Adipocyte (in vitro differentiated cells): Measurements from ENCODE around the gene STARD13.

Experiments
- DNase-seq: peaks from one replicate; pipeline ENCODE4 v3.0.0-alpha.2; 2015; ENCODE audit warnings: low read depth
- H3K27me3 ChIP-seq: replicated peaks from 2 replicates; pipeline ENCODE4 v1.7.0; 2013; ENCODE audit warnings: mild to moderate bottlenecking, low read length, moderate library complexity; ENCODE audit not compliant: control insufficient read depth, insufficient read depth
- H3K36me3 ChIP-seq: 2 replicates; pipeline ENCODE4 v1.7.0; 2013; ENCODE audit warnings: low read length, mild to moderate bottlenecking, moderate library complexity; ENCODE audit not compliant: control insufficient read depth, insufficient read depth, severe bottlenecking
- H3K4me1 ChIP-seq: 2 replicates; pipeline ENCODE4 v1.7.0; 2013; ENCODE audit warnings: mild to moderate bottlenecking, low read length, moderate library complexity; ENCODE audit not compliant: control insufficient read depth, insufficient read depth
- H3K4me3 ChIP-seq: 2 replicates; pipeline ENCODE4 v1.7.0; 2013; ENCODE audit warnings: mild to moderate bottlenecking, low read length, moderate library complexity
- H3K9ac ChIP-seq: 2 replicates; pipeline ENCODE4 v1.7.0; 2013; ENCODE audit warnings: mild to moderate bottlenecking, low read length, moderate library complexity
- H3K9me3 ChIP-seq: 2 replicates; pipeline ENCODE4 v1.7.0; 2013; ENCODE audit warnings: mild to moderate bottlenecking, low read length, moderate library complexity; ENCODE audit not compliant: control insufficient read depth

STARD13 gene

DNA sequence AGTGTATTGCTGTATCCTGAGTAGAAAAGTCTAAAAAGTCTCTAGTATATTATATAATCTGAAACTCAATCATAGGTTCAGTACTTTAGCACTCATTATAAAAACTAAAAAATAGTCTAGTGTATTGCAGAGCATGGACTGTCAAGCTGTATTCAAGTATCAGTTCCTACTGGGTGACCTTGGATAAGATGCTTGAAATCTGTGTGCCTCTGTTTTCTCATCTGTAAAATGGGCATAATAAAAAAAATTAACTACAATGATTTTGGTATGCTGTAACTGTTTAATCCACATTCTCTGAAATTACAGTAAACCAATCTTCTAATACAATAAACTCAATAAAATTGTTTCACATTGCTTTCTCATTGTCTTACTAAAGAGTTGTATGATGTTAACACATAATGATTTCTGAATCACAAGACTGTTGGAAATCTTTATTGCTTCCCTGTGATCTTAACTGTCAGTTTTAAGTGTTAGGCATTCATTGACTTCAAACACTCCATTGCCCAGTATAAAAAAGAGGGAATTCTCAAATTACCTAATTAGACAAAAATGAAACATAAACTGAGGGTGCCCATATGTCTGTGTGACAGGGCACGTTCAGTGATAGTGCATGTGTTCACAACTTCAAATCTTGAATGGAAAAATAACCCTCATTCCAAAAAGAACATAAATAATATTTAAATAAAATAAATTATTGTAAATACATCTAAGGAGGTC is 2.2 kb downstream of the STARD13 start:
- Histone ChIP-seq H3K27me3 (no peaks in the 10 kb centered on the region), H3K4me1 (peaks cover 61% of the 10 kb centered on the region), H3K9ac (peak overlapping the region; percentile 97), H3K9me3 (no peaks in the 10 kb centered on the region), H3K4me3 (peak overlapping the region; percentile 99), H3K36me3 (no peaks in the 10 kb centered on the region)
- DNase-seq: no peak

DNA sequence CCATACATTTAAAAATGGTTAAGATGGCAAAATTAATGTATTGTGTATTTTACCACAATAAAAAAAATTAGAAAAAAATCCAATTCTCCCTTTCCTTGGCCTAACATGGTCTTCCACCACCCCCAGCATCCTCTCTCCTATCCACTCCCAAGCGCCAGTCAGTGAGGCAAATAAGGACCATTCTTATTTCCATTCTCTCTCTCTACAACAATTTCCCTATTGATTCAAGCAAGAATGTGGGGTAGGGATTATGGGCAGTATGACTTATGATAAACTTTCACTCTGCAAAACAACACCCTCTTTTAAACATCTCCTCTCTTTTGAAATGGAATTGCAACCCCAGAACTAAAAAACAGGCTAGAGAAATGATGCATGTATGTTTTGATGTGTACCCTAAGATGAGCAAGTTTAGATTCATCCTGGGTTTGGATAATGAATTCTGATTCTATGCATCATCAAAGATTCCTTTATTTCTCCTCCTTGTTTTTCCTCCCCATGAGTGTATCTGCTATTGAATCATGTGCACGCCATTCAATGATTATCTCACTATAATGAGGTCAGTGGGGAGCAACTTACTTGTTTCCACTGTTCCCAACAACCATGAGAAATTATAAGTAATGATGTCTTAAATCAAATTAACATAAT is 3.5 kb downstream of the STARD13 start:
- H3K4me3 ChIP-seq: peak overlapping the region; percentile 99
- DNase-seq: peak; percentile 48
- no peaks in the 10 kb centered on the region for H3K27me3 ChIP-seq

DNA sequence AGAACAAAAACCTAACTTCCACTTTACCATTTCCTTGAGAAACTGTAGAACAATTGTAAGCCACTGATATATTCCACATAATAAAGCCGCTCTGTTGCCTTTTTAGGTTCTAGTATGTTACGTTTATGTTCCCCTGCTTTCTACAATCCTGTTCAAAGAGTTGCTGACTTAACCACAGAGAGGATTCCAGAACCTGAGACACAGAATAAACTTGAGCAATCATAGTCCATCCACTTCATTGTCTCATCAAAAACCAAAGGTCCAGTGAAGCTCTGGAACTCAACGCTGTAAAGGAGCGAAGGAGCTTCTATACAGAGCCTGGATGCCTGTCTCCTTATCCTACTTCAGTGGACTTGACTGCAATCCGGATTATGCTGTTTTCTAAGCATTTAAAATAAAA is 4.6 kb downstream of the STARD13 start:
- H3K4me1 ChIP-seq: peaks cover 81% of the 10 kb centered on the region
- peak; percentile 39 for DNase-seq
- H3K9me3 ChIP-seq: no peaks in the 10 kb centered on the region
- no peaks in the 10 kb centered on the region for H3K36me3 ChIP-seq
- no peaks in the 10 kb centered on the region for H3K27me3 ChIP-seq
- H3K4me3 ChIP-seq: no peak overlapping the region
- no peak overlapping the region for H3K9ac ChIP-seq

More for the DNA sequence above, 3.5 kb downstream of the STARD13 start:
- Histone ChIP-seq H3K4me1 (peaks cover 74% of the 10 kb centered on the region), H3K9me3 (no peaks in the 10 kb centered on the region), H3K36me3 (no peaks in the 10 kb centered on the region), H3K9ac (peak overlapping the region; percentile 8)

DNA sequence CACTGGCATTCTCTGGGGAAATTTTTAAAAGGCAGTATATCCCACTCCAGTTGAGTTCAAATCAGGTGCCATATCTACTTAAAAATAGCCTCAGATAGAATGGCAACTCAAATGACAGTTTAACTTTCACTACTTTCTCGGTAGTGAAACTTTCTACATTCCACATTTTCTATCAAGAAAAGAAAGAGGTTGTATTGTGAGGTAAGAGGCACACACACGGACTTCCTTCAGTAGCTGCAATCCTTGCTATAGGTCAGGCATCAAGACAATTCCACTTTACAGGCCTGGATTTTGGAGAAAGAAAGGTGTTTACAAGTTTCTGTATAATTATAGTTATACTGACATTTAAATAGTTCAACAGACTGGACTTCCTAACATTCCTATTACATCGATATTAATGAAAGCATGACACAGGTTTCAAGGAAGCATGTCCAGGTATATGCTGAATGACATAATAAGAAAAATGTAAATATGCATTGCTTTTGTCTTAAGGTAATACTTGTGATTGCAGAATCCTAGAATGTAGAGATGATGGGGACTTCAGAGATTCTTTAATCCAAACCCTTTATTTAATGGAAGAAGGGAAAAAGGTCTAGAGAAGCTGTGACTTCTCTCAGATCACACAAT is 5.2 kb downstream of the STARD13 start:
- Histone ChIP-seq H3K4me1 (peaks cover 86% of the 10 kb centered on the region), H3K4me3 (peak overlapping the region; percentile 26), H3K27me3 (no peaks in the 10 kb centered on the region), H3K9ac (peak overlapping the region; percentile 44), H3K9me3 (no peaks in the 10 kb centered on the region), H3K36me3 (no peaks in the 10 kb centered on the region)
- no peak for DNase-seq

DNA sequence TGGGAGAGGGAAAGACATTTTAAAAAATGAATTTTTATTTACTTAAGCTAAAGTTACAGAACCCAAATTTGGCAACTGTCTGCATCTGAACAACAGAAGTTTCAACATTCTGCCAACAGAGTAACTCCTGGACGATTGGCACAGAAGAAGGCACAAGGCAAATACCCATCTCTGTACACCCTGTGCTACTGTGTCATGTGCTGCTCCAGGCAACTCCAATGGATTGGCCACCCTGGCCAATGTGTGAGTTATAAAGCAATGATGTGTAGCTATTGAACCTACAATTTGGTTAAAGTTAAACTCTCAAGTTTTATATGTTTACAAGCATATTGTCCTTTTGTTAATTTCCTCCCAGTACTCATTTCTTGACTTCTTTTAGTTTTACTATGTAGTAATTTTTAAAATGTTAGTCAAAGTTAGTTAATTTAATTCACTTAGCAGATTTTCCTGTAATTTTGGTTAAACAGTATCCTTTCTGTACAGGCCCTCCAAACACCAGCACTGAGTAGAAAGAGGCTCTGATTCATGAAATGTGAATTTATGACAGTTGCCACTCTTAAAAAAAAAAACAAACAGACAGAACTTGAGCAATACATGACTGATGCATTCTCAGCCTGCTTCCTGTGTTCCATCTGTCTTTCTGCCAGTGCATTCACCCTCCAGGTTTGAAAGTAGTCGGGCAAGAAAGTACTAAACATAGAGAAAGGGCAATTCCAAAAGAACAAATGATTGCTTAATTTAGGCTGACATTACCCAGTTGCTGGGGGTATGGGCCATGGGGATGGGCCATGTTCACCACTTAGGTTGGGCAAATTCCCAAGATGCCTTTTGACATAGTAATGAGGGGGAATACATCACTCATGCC is 5.9 kb downstream of the STARD13 start:
- Histone ChIP-seq H3K36me3 (no peaks in the 10 kb centered on the region), H3K9me3 (no peaks in the 10 kb centered on the region), H3K9ac (peak overlapping the region; percentile 70), H3K27me3 (no peaks in the 10 kb centered on the region), H3K4me3 (peak overlapping the region; percentile 43), H3K4me1 (peaks cover 93% of the 10 kb centered on the region)
- DNase-seq: peak; percentile 87

DNA sequence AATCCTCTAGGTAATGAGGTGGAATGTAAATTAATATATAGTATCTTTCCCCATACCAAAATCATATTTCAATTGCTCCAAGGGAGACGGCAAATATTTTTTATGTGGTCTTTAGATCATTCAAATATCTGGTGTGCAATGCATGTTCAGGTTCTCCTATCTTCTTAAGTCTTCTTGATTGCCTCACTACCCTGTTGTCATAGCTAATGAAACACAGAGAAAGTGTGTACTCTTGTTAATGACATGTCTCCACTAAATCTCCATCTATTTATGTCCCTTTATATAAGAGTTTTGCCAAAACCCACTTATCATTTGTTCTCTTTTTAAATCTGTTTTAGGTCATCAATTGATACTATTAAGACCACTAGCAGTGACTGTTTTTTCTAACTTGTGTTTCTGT is 6.6 kb downstream of the STARD13 start:
- H3K4me3 ChIP-seq: peak overlapping the region; percentile 43
- H3K27me3 ChIP-seq: no peaks in the 10 kb centered on the region
- peaks cover 90% of the 10 kb centered on the region for H3K4me1 ChIP-seq
- H3K9me3 ChIP-seq: no peaks in the 10 kb centered on the region
- no peak for DNase-seq
- H3K36me3 ChIP-seq: no peaks in the 10 kb centered on the region
- H3K9ac ChIP-seq: peak overlapping the region; percentile 70

DNA sequence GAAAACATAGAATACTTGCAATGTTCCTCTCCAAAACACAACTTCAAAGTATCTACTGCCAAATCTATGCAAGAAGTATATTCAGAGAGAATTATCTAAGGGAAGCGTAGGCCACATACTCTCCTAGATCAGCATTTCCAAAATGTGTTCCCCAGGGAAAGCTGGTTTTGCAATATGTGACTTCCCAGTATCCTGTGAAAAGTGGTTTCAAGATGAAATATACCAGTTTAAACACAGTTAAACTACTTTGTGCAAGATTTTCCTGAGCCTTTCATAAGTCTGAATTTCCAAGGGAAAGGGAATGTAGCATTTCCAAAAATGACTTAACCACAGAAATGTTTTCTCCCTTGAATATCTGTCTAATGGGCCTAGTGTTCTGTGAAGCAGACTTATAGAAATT is 7.6 kb downstream of the STARD13 start:
- H3K4me3 ChIP-seq: peak overlapping the region; percentile 43
- peak overlapping the region; percentile 70 for H3K9ac ChIP-seq
- H3K4me1 ChIP-seq: peaks cover 90% of the 10 kb centered on the region
- no peaks in the 10 kb centered on the region for H3K36me3 ChIP-seq
- no peaks in the 10 kb centered on the region for H3K9me3 ChIP-seq
- H3K27me3 ChIP-seq: no peaks in the 10 kb centered on the region
- peak; percentile 52 for DNase-seq

DNA sequence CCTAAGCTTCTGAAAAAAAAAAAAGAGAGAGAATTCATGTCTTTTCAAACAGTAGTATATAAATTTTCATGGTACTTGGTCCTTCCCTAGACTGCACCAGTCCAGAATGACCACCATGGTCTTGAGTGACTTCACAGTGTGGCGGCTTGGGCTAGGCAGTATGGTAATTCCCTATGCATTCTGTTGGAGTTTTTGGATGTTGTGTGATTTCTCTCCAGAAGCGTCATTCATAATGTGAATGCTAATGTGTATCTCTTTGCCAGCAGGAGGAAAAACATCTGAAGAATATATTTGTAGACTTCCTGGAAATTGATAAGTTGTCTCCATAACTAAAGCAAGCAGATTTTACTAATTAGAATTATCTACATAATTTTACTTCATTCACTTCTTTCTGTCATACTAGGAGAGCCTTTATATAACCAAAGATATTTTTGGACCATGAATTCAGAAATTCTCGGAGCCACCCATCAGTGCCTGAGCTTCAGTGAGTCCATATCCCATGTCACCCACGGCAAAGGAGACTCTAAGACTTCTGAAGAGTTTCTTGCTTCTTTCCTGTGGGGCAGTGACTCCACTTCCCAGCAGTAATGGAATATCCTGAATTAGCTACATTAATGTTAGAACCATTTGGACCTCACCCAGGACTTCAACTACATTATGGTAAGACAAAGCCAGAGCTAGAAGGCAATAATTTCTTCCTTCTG is 8.4 kb downstream of the STARD13 start:
- H3K36me3 ChIP-seq: no peaks in the 10 kb centered on the region
- DNase-seq: no peak
- no peaks in the 10 kb centered on the region for H3K27me3 ChIP-seq
- H3K9me3 ChIP-seq: no peaks in the 10 kb centered on the region
- peaks cover 83% of the 10 kb centered on the region for H3K4me1 ChIP-seq
- peak overlapping the region; percentile 45 for H3K9ac ChIP-seq
- peak overlapping the region; percentile 38 for H3K4me3 ChIP-seq

DNA sequence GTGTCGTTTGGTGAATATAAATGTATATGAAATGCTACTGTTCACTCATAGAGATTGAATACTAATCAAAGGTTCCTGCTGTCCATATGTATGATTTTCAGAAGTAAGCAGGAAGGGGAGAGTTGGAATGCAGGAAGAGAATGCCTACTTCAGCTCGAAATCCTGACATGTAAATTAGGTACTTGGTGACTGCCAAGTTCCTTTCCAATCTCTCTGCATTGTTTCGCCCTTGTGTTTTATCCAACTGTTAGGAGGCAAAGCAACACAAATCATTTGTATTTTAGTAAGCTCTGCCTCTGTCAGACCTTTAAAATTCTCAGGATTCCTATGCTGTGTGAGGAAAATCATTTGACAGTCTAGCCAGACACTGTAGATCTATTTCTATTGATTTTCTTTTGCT is 9.0 kb downstream of the STARD13 start:
- Histone ChIP-seq H3K36me3 (no peaks in the 10 kb centered on the region), H3K4me1 (peaks cover 79% of the 10 kb centered on the region), H3K9me3 (no peaks in the 10 kb centered on the region), H3K9ac (no peak overlapping the region), H3K4me3 (peak overlapping the region; percentile 37), H3K27me3 (no peaks in the 10 kb centered on the region)
- no peak for DNase-seq

DNA sequence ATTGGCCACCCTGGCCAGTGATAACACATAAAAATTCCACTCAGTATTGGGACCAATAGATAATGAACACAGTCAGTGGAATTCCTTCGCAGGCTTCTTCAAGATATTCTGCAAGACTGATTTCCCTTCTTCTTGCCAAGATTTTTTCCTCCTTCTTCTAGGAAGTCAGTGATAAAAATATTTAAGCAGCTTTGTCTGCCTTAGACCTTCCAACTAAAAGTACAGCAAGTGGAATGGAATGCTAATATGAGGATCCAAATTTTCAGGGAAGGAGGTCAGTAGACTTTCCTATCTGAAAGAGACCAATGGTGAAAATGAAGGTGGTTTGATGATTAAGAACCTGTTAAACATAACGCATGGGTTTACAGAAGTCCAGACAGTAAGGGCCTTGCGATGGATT is 9.6 kb downstream of the STARD13 start:
- no peaks in the 10 kb centered on the region for H3K36me3 ChIP-seq
- no peak overlapping the region for H3K9ac ChIP-seq
- no peak for DNase-seq
- no peaks in the 10 kb centered on the region for H3K27me3 ChIP-seq
- no peaks in the 10 kb centered on the region for H3K9me3 ChIP-seq
- H3K4me1 ChIP-seq: peaks cover 80% of the 10 kb centered on the region
- peak overlapping the region; percentile 33 for H3K4me3 ChIP-seq
